CD4-positive, alpha-beta memory T cell (primary cell): Measurements from ENCODE around the gene CYTH3. TPM values are rescaled to one million over a fixed set of nuclear protein-coding genes. Genes with fewer than 3 reads are reported as not detected.
"Not testable (repeated sequence)": the region's sequence is repeated elsewhere in the genome, so short reads cannot be mapped to it uniquely, and the experiment has no call there.

Experiments used
- CTCF ChIA-PET: fragments of 350-600 bp; sonication (Branson Sonifier 250); formaldehyde crosslinking; loops from one replicate; lab custom pipeline; 2021; ENCODE audit warnings: inconsistent platforms; ENCODE audit not compliant: partially characterized antibody; lab: Charles Lee
- POLR2A ChIA-PET: fragments of 350-600 bp; sonication (Branson Sonifier 250); formaldehyde crosslinking; loops from one replicate; lab custom pipeline; 2021; ENCODE audit not compliant: partially characterized antibody; lab: Charles Lee
- DNase-seq, 5 donors: peaks; one replicate each; pipeline versions ENCODE4 v3.0.0 to v3.0.0-alpha.2; 2020 to 2022; ENCODE audit warnings: mixed read lengths in 1 of 5
- H3K27ac ChIP-seq: one replicate; pipeline ENCODE4 v1.7.0; 2013; ENCODE audit warnings: low read depth, low read length
- H3K27me3 ChIP-seq: 2 replicates; pipeline ENCODE4 v1.7.0; 2013; ENCODE audit warnings: mild to moderate bottlenecking, low read length, moderate library complexity; ENCODE audit not compliant: insufficient read depth
- H3K36me3 ChIP-seq: 2 replicates; pipeline ENCODE4 v1.7.0; 2013; ENCODE audit warnings: mild to moderate bottlenecking, low read length, moderate library complexity; ENCODE audit not compliant: insufficient read depth
- H3K4me1 ChIP-seq: 2 replicates; pipeline ENCODE4 v1.7.0; 2013; ENCODE audit warnings: mild to moderate bottlenecking, low read length, moderate library complexity; ENCODE audit not compliant: insufficient read depth
- H3K4me3 ChIP-seq, 2 donors: one replicate each; pipeline ENCODE4 v1.7.0; 2013; ENCODE audit warnings: low read length in 2 of 2, mild to moderate bottlenecking in 1 of 2
- H3K9me3 ChIP-seq, 2 donors: one replicate each; pipeline ENCODE4 v1.7.0; 2013; ENCODE audit warnings: low read length in 2 of 2, control low read depth in 1 of 2; ENCODE audit not compliant: control insufficient read depth in 1 of 2
- H3K27ac Mint-ChIP-seq, 7 donors: one replicate each; pipeline ENCODE4 v1.8.0; 2020 to 2021; ENCODE audit warnings: mixed read lengths in 7 of 7, mild to moderate bottlenecking in 6 of 7, inconsistent platforms in 3 of 7, moderate library complexity in 3 of 7
- H3K27me3 Mint-ChIP-seq, 2 donors: one replicate each; pipeline ENCODE4 v1.8.0; 2020 to 2021; ENCODE audit warnings: mixed read lengths in 2 of 2
- H3K36me3 Mint-ChIP-seq, 2 donors: one replicate each; pipeline ENCODE4 v1.8.0; 2020 to 2021; ENCODE audit warnings: mixed read lengths in 2 of 2, inconsistent platforms in 1 of 2, mild to moderate bottlenecking in 1 of 2
- H3K4me1 Mint-ChIP-seq, 4 donors: one replicate each; pipeline ENCODE4 v1.8.0; 2020 to 2021; ENCODE audit warnings: mixed read lengths in 4 of 4, mild to moderate bottlenecking in 1 of 4
- H3K4me3 Mint-ChIP-seq, 8 donors: one replicate each; pipeline ENCODE4 v1.8.0; 2020 to 2021; ENCODE audit warnings: mixed read lengths in 8 of 8, mild to moderate bottlenecking in 7 of 8, moderate library complexity in 6 of 8, inconsistent platforms in 3 of 8
- H3K9me3 Mint-ChIP-seq, 8 donors: one replicate each; pipeline ENCODE4 v1.8.0; 2020 to 2021; ENCODE audit warnings: mixed read lengths in 8 of 8, mild to moderate bottlenecking in 5 of 8, inconsistent platforms in 3 of 8, moderate library complexity in 1 of 8
- intact Hi-C: fragments of 100-400 bp; cut with micrococcal nuclease; formaldehyde crosslinking; loops from one replicate; pipeline ENCODE4 v1.15.1; 2023
- polyA plus RNA-seq, 2 donors: library from polyadenylated mRNA; unstranded; fragments of 300-500 nt; fragmentation: Illumina TruSeq; gene quantifications; one replicate each; pipeline ENCODE4 v1.2.3, GENCODE V29; 2021
- total RNA-seq, 2 experiments: library from RNA; stranded (reverse); gene quantifications; one replicate each; pipeline ENCODE4 v1.2.3, GENCODE V29; 2021

The CYTH3 gene
- total and polyA plus RNA-seq, 4 experiments from 2014 or later: 4.0 to 9.1 (median 7.2) TPM

DNA sequence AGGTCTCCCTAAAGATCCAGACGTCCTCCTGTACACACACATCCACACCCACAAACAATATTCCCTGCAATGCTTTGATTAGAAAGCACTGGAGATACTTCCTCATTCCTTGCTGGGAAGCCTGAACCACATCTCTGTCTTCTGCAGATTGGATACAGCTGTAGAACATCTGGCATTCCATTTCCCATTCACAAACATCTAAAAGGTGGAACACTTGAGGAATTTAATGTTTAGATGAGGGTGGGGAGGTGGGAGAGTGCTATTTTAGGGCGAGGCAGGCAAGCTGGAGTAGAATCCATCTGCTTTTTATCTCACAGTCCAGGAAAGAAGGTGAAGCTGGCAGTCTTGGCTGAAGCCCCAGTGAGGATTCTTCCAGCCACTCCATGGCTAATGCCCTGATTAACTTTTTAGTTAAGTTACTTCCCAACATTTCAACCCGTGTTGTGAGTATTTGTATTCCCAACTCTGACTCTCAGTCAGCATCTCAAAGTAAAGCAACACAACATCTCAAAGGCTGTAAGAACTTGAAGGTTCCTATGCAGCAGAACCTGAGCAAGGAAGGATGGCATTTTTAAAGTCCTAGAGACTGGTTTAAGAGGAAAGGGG lies 46.1 kb downstream of the CYTH3 start:
- no peak for DNase-seq
- Histone ChIP-seq H3K9me3 (no peaks in the 10 kb centered on the region), H3K36me3 (no peaks in the 10 kb centered on the region), H3K27ac (no peak overlapping the region), H3K4me3 (no peak overlapping the region), H3K27me3 (no peaks in the 10 kb centered on the region), H3K4me1 (peaks cover 10% of the 10 kb centered on the region)
- H3K36me3 Mint-ChIP-seq: peaks cover 0 to 1% of the 10 kb centered on the region in 2 donors
- no peak overlapping the region for H3K27ac Mint-ChIP-seq
- POLR2A ChIA-PET: no interaction called here
- no peak overlapping the region for H3K4me3 Mint-ChIP-seq
- peaks cover 14 to 32% (median 22%) of the 10 kb centered on the region in 4 donors for H3K4me1 Mint-ChIP-seq
- peaks cover 0 to 4% of the 10 kb centered on the region in 2 donors for H3K27me3 Mint-ChIP-seq
- no peaks in the 10 kb centered on the region for H3K9me3 Mint-ChIP-seq
- CTCF ChIA-PET: no interaction called here
- intact Hi-C loops: no loop called here

GRCh38 chr7:6223411-6223810 lies 49.0 kb downstream of the CYTH3 start:
- H3K4me3 Mint-ChIP-seq, H3K36me3 ChIP-seq, H3K27ac Mint-ChIP-seq, H3K9me3 ChIP-seq, H3K27me3 ChIP-seq, H3K27ac ChIP-seq, POLR2A ChIA-PET, H3K9me3 Mint-ChIP-seq, intact Hi-C loops, DNase-seq, CTCF ChIA-PET, H3K36me3 Mint-ChIP-seq, H3K4me3 ChIP-seq, H3K27me3 Mint-ChIP-seq: not testable (repeated sequence)
- peaks cover 18% of the 10 kb centered on the region for H3K4me1 ChIP-seq
- H3K4me1 Mint-ChIP-seq: peaks cover 8 to 31% (median 18%) of the 10 kb centered on the region in 4 donors

DNA sequence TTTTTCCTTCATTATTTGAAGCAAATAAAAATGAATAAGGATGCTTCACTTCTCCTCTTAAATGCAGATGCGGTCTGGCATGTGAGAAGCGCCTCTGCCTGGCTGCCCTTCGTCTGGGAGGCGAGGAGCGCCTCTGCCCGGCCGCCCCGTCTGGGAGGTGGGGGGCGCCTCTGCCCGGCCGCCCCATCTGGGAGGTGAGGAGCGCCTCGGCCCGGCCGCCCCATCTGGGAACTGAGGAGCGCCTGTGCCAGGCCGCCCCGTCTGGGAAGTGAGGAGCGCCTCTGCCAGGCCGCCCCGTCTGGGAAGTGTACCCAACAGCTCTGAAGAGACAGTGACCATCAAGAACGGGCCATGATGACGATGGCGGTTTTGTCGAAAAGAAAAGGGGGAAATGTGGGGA lies 49.4 kb downstream of the CYTH3 start:
- POLR2A ChIA-PET, H3K27me3 Mint-ChIP-seq, DNase-seq, intact Hi-C loops, H3K36me3 ChIP-seq, H3K9me3 ChIP-seq, CTCF ChIA-PET, H3K27ac ChIP-seq, H3K4me3 ChIP-seq, H3K27ac Mint-ChIP-seq, H3K36me3 Mint-ChIP-seq, H3K4me3 Mint-ChIP-seq, H3K9me3 Mint-ChIP-seq, H3K27me3 ChIP-seq: not testable (repeated sequence)
- peaks cover 18% of the 10 kb centered on the region for H3K4me1 ChIP-seq
- peaks cover 6 to 30% (median 16%) of the 10 kb centered on the region in 4 donors for H3K4me1 Mint-ChIP-seq

DNA sequence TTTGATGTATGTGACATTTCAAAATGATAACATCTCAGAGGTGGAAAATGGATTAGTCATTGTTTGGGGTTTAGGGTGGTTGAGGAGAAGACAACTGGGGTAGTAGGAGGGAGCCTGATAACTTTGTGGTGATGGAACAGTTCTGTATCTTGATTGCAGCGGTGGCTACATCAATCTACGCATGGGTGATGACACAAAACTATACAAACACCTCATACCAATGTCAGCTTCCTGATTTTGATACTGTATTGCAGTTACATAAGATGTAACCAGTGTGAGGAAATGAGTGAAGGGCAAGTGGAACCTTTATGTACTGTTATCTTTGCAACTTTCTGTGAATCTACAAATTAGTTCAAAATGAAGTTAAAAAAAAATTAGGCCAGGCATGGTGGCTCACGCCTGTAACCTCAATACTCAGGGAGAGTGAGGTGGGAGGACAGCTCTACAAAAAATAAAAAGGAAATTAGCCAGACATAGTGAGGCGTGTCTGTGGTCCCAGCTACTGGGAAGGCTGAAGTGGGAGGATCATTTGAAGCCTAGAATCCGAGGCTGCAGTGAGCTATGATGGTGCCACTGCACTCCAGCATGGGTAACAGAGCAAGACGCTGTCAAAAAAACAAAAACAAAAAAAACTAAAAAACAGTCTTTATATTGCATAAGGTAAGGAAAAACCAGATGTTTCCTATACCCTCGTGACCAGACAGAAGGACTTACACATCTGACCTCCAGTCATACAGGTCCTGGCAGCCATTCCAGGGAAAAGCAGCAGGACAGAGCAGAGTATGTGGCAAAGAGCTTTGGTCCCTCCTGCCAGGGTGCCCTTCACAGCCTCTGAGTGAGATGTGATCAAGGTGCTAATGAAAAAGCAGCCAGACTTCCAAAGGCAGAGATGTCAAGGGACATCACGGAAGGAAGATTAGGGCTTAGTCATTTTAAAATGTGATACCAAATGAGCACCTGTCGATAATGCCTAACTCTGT lies 50.8 kb downstream of the CYTH3 start:
- POLR2A ChIA-PET: interaction anchor here (1.3 kb wide), 1 partner anchor 39 kb away, joined by 4 read pairs; no protein-coding TSS in a partner anchor
- intact Hi-C loops: no loop called here
- no peaks in the 10 kb centered on the region for H3K27me3 Mint-ChIP-seq
- no peak overlapping the region for H3K4me3 ChIP-seq
- CTCF ChIA-PET: no interaction called here
- peaks cover 18% of the 10 kb centered on the region for H3K4me1 ChIP-seq
- H3K36me3 Mint-ChIP-seq: peaks cover 0 to 3% of the 10 kb centered on the region in 2 donors
- H3K4me3 Mint-ChIP-seq: peak overlapping the region in 7 of 8 donors; percentile 4 to 71 (median 60)
- no peaks in the 10 kb centered on the region for H3K9me3 ChIP-seq
- H3K27ac Mint-ChIP-seq: peak overlapping the region; percentile 80 to 97 (median 94)
- DNase-seq: peak; percentile 44 to 79 (median 73)
- H3K36me3 ChIP-seq: no peaks in the 10 kb centered on the region
- H3K4me1 Mint-ChIP-seq: peaks cover 6 to 28% (median 15%) of the 10 kb centered on the region in 4 donors
- no peaks in the 10 kb centered on the region for H3K27me3 ChIP-seq
- no peaks in the 10 kb centered on the region for H3K9me3 Mint-ChIP-seq
- H3K27ac ChIP-seq: peak overlapping the region; percentile 54

DNA sequence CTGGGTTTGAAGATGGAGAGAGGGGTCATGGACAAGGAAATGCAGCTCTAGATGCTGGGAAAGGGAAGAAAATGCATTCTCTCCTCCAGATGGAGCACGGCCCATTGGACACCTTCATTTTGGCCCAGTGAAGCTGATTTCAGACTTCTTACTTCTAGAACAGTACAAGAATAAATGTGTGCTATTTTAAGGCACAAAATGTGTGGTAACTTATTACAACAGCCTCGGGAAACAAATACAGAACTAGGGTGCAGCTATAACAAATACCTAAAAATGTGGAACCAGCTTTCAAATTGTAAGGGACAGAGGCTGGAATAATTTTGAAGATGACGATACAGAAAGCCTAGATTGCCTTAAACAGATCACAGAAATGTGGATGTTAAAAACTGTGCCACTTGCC lies 54.1 kb downstream of the CYTH3 start:
- H3K27me3 ChIP-seq: no peaks in the 10 kb centered on the region
- peaks cover 18% of the 10 kb centered on the region for H3K4me1 ChIP-seq
- CTCF ChIA-PET: interaction anchor here (1.6 kb wide), 1 partner anchor 9 kb away, joined by 3 read pairs; no protein-coding TSS in a partner anchor
- intact Hi-C loops: no loop called here
- no peak for DNase-seq
- H3K27ac ChIP-seq: no peak overlapping the region
- POLR2A ChIA-PET: no interaction called here
- Mint-ChIP-seq H3K4me3 (no peak overlapping the region), H3K9me3 (peaks cover 0 to 6% (median 0%) of the 10 kb centered on the region in 8 donors), H3K36me3 (peaks cover 3 to 5% of the 10 kb centered on the region in 2 donors), H3K27me3 (no peaks in the 10 kb centered on the region), H3K4me1 (peaks cover 8 to 28% (median 15%) of the 10 kb centered on the region in 4 donors), H3K27ac (peak overlapping the region in 1 of 7 donors; percentile 17)
- no peaks in the 10 kb centered on the region for H3K9me3 ChIP-seq
- H3K4me3 ChIP-seq: no peak overlapping the region
- no peaks in the 10 kb centered on the region for H3K36me3 ChIP-seq

DNA sequence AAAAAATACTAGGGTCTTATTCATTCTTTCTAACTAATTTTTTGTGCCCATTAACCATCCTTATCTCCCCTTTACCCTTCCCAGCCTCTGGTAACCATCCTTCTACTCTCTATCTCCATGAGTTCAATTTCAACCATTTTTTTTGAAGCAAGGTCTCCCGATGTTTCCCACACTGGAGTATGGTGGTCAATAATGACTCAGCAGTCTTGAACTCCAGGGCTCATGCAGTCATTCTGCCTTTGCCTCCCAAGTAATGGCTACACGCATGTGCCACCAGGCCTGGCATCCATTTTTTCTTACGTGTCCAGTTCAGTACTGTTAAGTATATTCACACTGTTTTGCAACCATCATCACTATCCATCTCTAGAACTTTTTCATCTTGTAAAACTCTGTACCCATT lies 60.4 kb downstream of the CYTH3 start:
- CTCF ChIA-PET: no interaction called here
- Mint-ChIP-seq H3K4me1 (peaks cover 0 to 2% (median 0%) of the 10 kb centered on the region in 4 donors), H3K36me3 (peaks cover 0 to 5% of the 10 kb centered on the region in 2 donors), H3K27me3 (peaks cover 0 to 2% of the 10 kb centered on the region in 2 donors), H3K27ac (peak overlapping the region in 1 of 7 donors; percentile 6), H3K9me3 (peaks cover 0 to 6% (median 0%) of the 10 kb centered on the region in 8 donors), H3K4me3 (no peak overlapping the region)
- no peaks in the 10 kb centered on the region for H3K36me3 ChIP-seq
- intact Hi-C loops: no loop called here
- POLR2A ChIA-PET: no interaction called here
- H3K27ac ChIP-seq: no peak overlapping the region
- H3K4me1 ChIP-seq: no peaks in the 10 kb centered on the region
- no peak overlapping the region for H3K4me3 ChIP-seq
- no peaks in the 10 kb centered on the region for H3K9me3 ChIP-seq
- DNase-seq: no peak
- no peaks in the 10 kb centered on the region for H3K27me3 ChIP-seq
